Measurements from ENCODE around the gene SLC38A11.

- TF ChIP-seq CTCF (IDR thresholded peaks at IDR 0.05; ENCODE audit: low read length) (no peak), EZH2 (IDR thresholded peaks at IDR 0.05; ENCODE audit: borderline replicate concordance, low read length) (no peak)
These were observed 73.8 kb downstream of the SLC38A11 start for GRCh38 chr2:164881524-164881923.

Measured in OCI-LY1 (cell line).